B cell (primary cell): Measurements from ENCODE around the gene PTGER4. TPM values are rescaled to one million over a fixed set of nuclear protein-coding genes. Genes with fewer than 3 reads are reported as not detected.
"Not testable (repeated sequence)": the region's sequence is repeated elsewhere in the genome, so short reads cannot be mapped to it uniquely, and the experiment has no call there.

Source experiments
- ATAC-seq: fragments of 200-7000 bp; cut with Tn5 transposase; one replicate; pipeline ENCODE4 v1.10.0; 2021; ENCODE audit warnings: low read depth, mild to moderate bottlenecking, moderate number of reproducible peaks, moderate library complexity
- CTCF ChIA-PET: fragments of 350-600 bp; sonication (Branson Sonifier 250); formaldehyde crosslinking; loops from one replicate; lab custom pipeline; 2021; ENCODE audit warnings: antibody characterized with exemption, inconsistent platforms; lab: Charles Lee
- POLR2A ChIA-PET: fragments of 350-600 bp; sonication (Branson Sonifier 250); formaldehyde crosslinking; loops from one replicate; lab custom pipeline; 2021; ENCODE audit warnings: antibody characterized with exemption; lab: Charles Lee
- DNase-seq: peaks from one replicate; pipeline ENCODE4 v3.0.0; 2013
- H2AFZ ChIP-seq: 2 replicates; pipeline ENCODE4 v1.6.1; 2012; ENCODE audit warnings: mild to moderate bottlenecking, low read depth, low read length; ENCODE audit not compliant: insufficient read depth, poor library complexity, severe bottlenecking
- H3K27ac ChIP-seq, 2 donors: 1 replicate in 1 of 2; 2 replicates in 1 of 2; pipeline ENCODE4 v1.5.1; 2012 to 2013; ENCODE audit warnings: low read length in 2 of 2, mild to moderate bottlenecking in 2 of 2, moderate library complexity in 1 of 2
- H3K27me3 ChIP-seq, 4 experiments: fragments of 200-600 bp in 1 of 4; sonication (generic) in 1 of 4; replicated peaks in 1 of 4; 1 replicate in 2 of 4; 2 replicates in 2 of 4; pipeline versions ENCODE4 v1.6.1 to v1.7.0; 2013 to 2016; ENCODE audit warnings: low read length in 3 of 4, mild to moderate bottlenecking in 2 of 4, mixed read lengths in 1 of 4, moderate library complexity in 1 of 4; ENCODE audit not compliant: insufficient read depth in 4 of 4, control insufficient read depth in 3 of 4; ENCODE audit errors: control extremely low read depth in 1 of 4
- H3K36me3 ChIP-seq, 2 experiments: replicated peaks in 1 of 2; 1 replicate in 1 of 2; 2 replicates in 1 of 2; pipeline versions ENCODE4 v1.6.1 to v1.7.1; 2013; ENCODE audit warnings: low read length in 1 of 2; ENCODE audit not compliant: insufficient read depth in 2 of 2, control insufficient read depth in 1 of 2; ENCODE audit errors: control extremely low read depth in 1 of 2, extremely low read depth in 1 of 2
- H3K4me1 ChIP-seq, 2 donors: fragments of 200-600 bp in 1 of 2; sonication (generic) in 1 of 2; 1 replicate in 1 of 2; 2 replicates in 1 of 2; pipeline versions ENCODE4 v1.5.1 to v1.6.1; 2013 to 2017; ENCODE audit warnings: low read length in 2 of 2; ENCODE audit not compliant: control insufficient read depth in 2 of 2, insufficient read depth in 2 of 2
- H3K4me2 ChIP-seq: replicated peaks from 2 replicates; pipeline ENCODE3; 2012; ENCODE audit warnings: mild to moderate bottlenecking, low read depth, low read length; ENCODE audit not compliant: poor library complexity, severe bottlenecking
- H3K4me3 ChIP-seq, 5 experiments: fragments of 200-600 bp in 1 of 5; sonication (generic) in 1 of 5; 1 replicate in 3 of 5; 2 replicates in 2 of 5; pipeline versions ENCODE4 v1.5.1 to v1.7.0; 2011 to 2016; ENCODE audit warnings: low read length in 4 of 5, mild to moderate bottlenecking in 4 of 5, low read depth in 2 of 5, control low read depth in 1 of 5, moderate library complexity in 1 of 5; ENCODE audit not compliant: insufficient read depth in 1 of 5; ENCODE audit errors: control extremely low read depth in 1 of 5, extremely low read depth in 1 of 5
- H3K79me2 ChIP-seq: fragments of 200-600 bp; sonication (generic); one replicate; pipeline ENCODE4 v1.6.0; 2016; ENCODE audit warnings: low read length; ENCODE audit not compliant: control insufficient read depth, insufficient read depth
- H3K9ac ChIP-seq: fragments of 200-600 bp; sonication (generic); 2 replicates; pipeline ENCODE4 v1.6.1; 2017; ENCODE audit warnings: mild to moderate bottlenecking, low read length, moderate library complexity
- H3K9me3 ChIP-seq, 3 donors: one replicate each; pipeline versions ENCODE4 v1.6.1 to v1.7.1; 2013; ENCODE audit warnings: low read length in 2 of 3; ENCODE audit not compliant: control insufficient read depth in 2 of 3, insufficient read depth in 1 of 3; ENCODE audit errors: control extremely low read depth in 1 of 3
- H4K20me1 ChIP-seq: 2 replicates; pipeline ENCODE4 v1.6.0; 2012; ENCODE audit warnings: mild to moderate bottlenecking, low read length; ENCODE audit not compliant: insufficient read depth, control insufficient read depth, poor library complexity, severe bottlenecking
- H3K27ac Mint-ChIP-seq: one replicate; pipeline ENCODE4 v1.8.0; 2021; ENCODE audit warnings: mixed read lengths
- H3K27me3 Mint-ChIP-seq: one replicate; pipeline ENCODE4 v1.8.0; 2021; ENCODE audit warnings: mixed read lengths
- H3K4me1 Mint-ChIP-seq: one replicate; pipeline ENCODE4 v1.8.0; 2021; ENCODE audit warnings: mixed read lengths
- H3K4me3 Mint-ChIP-seq: one replicate; pipeline ENCODE4 v1.8.0; 2021; ENCODE audit warnings: mixed read lengths
- H3K9me3 Mint-ChIP-seq: one replicate; pipeline ENCODE4 v1.8.0; 2022; ENCODE audit warnings: mixed read lengths; ENCODE audit not compliant: insufficient read depth
- CTCF ChIP-seq: fragments of 200-600 bp; IDR thresholded peaks from one replicate; pipeline ENCODE4 v1.8.0; 2022; ENCODE audit warnings: antibody characterized with exemption, mild to moderate bottlenecking
- EZH2 ChIP-seq: IDR thresholded peaks from 2 replicates; pipeline ENCODE4 v1.6.1; 2012; ENCODE audit warnings: borderline replicate concordance, low read depth, mild to moderate bottlenecking, moderate library complexity, low read length; ENCODE audit not compliant: insufficient read depth, poor library complexity, severe bottlenecking
- WGBS: methylation state at CpG from one replicate; pipeline ENCODE4 v1.1.5; 2013; ENCODE audit warnings: missing lambda C conversion rate; ENCODE audit not compliant: insufficient coverage; 5-methylcytosine and 5-hydroxymethylcytosine counted together
- intact Hi-C: fragments of 100-400 bp; cut with micrococcal nuclease; formaldehyde crosslinking; loops from one replicate; pipeline ENCODE4 v1.10.0; 2022
- polyA plus RNA-seq: library from polyadenylated mRNA; depleted of rRNA; stranded (reverse); fragments of >200 nt; gene quantifications from 2 replicates; pipeline ENCODE4 v1.2.3, GENCODE V29; 2012
- total RNA-seq, 2 donors: library from RNA; stranded (reverse); fragments of 120-200 nt in 1 of 2; gene quantifications; 1 replicate in 1 of 2; 2 replicates in 1 of 2; pipeline versions ENCODE4 v1.2.3 to v1.2.4, GENCODE V29; 2013 to 2022

Gene PTGER4
- total and polyA plus RNA-seq, 2 donors (not counting 1 experiment from before 2014, with no cell fraction given) = 26.3 to 76.7 TPM

- no peaks in the 10 kb centered on the region for H3K36me3 ChIP-seq
- TF ChIP-seq EZH2 (no peak), CTCF (no peak)
- ChIA-PET POLR2A (no interaction called here), CTCF (interaction anchor here (1.7 kb wide), 1 partner anchor 752 kb away, joined by 5 read pairs; no protein-coding TSS in a partner anchor)
- H4K20me1 ChIP-seq = no peaks in the 10 kb centered on the region
- H3K9ac ChIP-seq = no peak overlapping the region
- WGBS = 98% methylated on average over 5 of the region's 5 CpGs
- peaks cover under 1% of the 10 kb centered on the region for H3K4me1 Mint-ChIP-seq
- no peaks in the 10 kb centered on the region for H3K27me3 Mint-ChIP-seq
- no peaks in the 10 kb centered on the region for H3K79me2 ChIP-seq
- H3K27ac Mint-ChIP-seq = no peak overlapping the region
- intact Hi-C loops = no loop called here
- peaks cover 0 to 6% (median 5%) of the 10 kb centered on the region in 3 donors for H3K9me3 ChIP-seq
- no peak overlapping the region for H2AFZ ChIP-seq
- no peaks in the 10 kb centered on the region for H3K27me3 ChIP-seq
- H3K4me3 ChIP-seq = no peak overlapping the region
- DNase-seq (no peak), ATAC-seq (no peak)
- H3K4me2 ChIP-seq = no peak overlapping the region
- peaks cover 34% of the 10 kb centered on the region for H3K9me3 Mint-ChIP-seq
- no peak overlapping the region for H3K27ac ChIP-seq
- H3K4me1 ChIP-seq = no peaks in the 10 kb centered on the region
- H3K4me3 Mint-ChIP-seq = no peak overlapping the region
These were observed 20.5 kb downstream of the PTGER4 start for GRCh38 chr5:40700116-40700782.

- H4K20me1 ChIP-seq, H2AFZ ChIP-seq, H3K27ac Mint-ChIP-seq, DNase-seq, H3K27ac ChIP-seq, intact Hi-C loops, H3K27me3 Mint-ChIP-seq, H3K79me2 ChIP-seq, H3K4me2 ChIP-seq, H3K4me3 ChIP-seq, H3K4me1 ChIP-seq, H3K27me3 ChIP-seq, POLR2A ChIA-PET, H3K36me3 ChIP-seq, ATAC-seq, H3K9me3 ChIP-seq, H3K9ac ChIP-seq, H3K4me1 Mint-ChIP-seq, H3K4me3 Mint-ChIP-seq: not testable (repeated sequence)
- H3K9me3 Mint-ChIP-seq = peaks cover 41% of the 10 kb centered on the region
- CTCF ChIA-PET = interaction anchor here (0.7 kb wide), 1 partner anchor 292 kb away, joined by 3 read pairs; no protein-coding TSS in a partner anchor
These were observed 22.3 kb downstream of the PTGER4 start for GRCh38 chr5:40702027-40702426.

GRCh38 chr5:40705484-40705883 lies 25.8 kb downstream of the PTGER4 start:
- H3K9ac ChIP-seq, H3K4me1 ChIP-seq, H3K4me2 ChIP-seq, H4K20me1 ChIP-seq, H3K27me3 Mint-ChIP-seq, H3K27ac ChIP-seq, ATAC-seq, H3K9me3 ChIP-seq, DNase-seq, H3K36me3 ChIP-seq, H3K79me2 ChIP-seq, H3K4me1 Mint-ChIP-seq, H2AFZ ChIP-seq, H3K4me3 Mint-ChIP-seq, CTCF ChIA-PET, H3K27me3 ChIP-seq, H3K27ac Mint-ChIP-seq, H3K4me3 ChIP-seq, intact Hi-C loops: not testable (repeated sequence)
- POLR2A ChIA-PET = interaction anchor here (0.6 kb wide), 1 partner anchor 19 kb away, joined by 5 read pairs; no protein-coding TSS in a partner anchor
- peaks cover 42% of the 10 kb centered on the region for H3K9me3 Mint-ChIP-seq
- no CpG with 5 or more reads among the region's 1 CpG for WGBS
